Ovary (tissue), 9 donors: ENCODE measurements around the gene TSC22D2. TPM values are rescaled to one million over a fixed set of nuclear protein-coding genes. Genes with fewer than 3 reads are reported as not detected.

ENCODE experiments used
- DNase-seq, 5 donors: peaks; one replicate each; pipeline ENCODE4 v3.0.0-alpha.2; 2019 to 2020
- H3K27ac ChIP-seq, 2 donors: fragments of 200-600 bp; one replicate each; pipeline versions ENCODE4 v1.5.1 to v1.8.0; 2019 to 2022
- H3K27me3 ChIP-seq: fragments of 200-600 bp; one replicate; pipeline ENCODE4 v1.8.0; 2022
- H3K36me3 ChIP-seq: fragments of 200-600 bp; sonication (generic); one replicate; pipeline ENCODE4 v1.5.1; 2019
- H3K4me1 ChIP-seq: one replicate; pipeline ENCODE4 v1.8.1; 2013; ENCODE audit warnings: mild to moderate bottlenecking, moderate library complexity; ENCODE audit not compliant: insufficient read depth
- H3K4me3 ChIP-seq: fragments of 200-600 bp; sonication (generic); one replicate; pipeline ENCODE4 v1.5.1; 2017
- H3K9me3 ChIP-seq, 2 donors: fragments of 200-600 bp in 1 of 2; sonication (generic) in 1 of 2; one replicate each; pipeline versions ENCODE4 v1.5.1 to v1.8.1; 2013 to 2019; ENCODE audit warnings: mild to moderate bottlenecking in 1 of 2, moderate library complexity in 1 of 2
- EP300 ChIP-seq: sonication (generic); formaldehyde crosslinking; IDR thresholded peaks from one replicate; pipeline ENCODE4 v1.6.1; 2017; ENCODE audit warnings: antibody characterized with exemption
- POLR2A ChIP-seq: fragments of 450-650 bp; IDR thresholded peaks from one replicate; pipeline ENCODE4 v1.6.1; 2017; ENCODE audit warnings: antibody characterized with exemption, mild to moderate bottlenecking, moderate library complexity
- WGBS, 3 donors: extraction: QIAGEN DNeasy Blood & Tissue Kit in 1 of 3; methylation state at CpG; one replicate each; pipeline versions ENCODE4 v1.1.5 to v1.1.7; 2013 to 2017; 5-methylcytosine and 5-hydroxymethylcytosine counted together
- intact Hi-C, 4 donors: fragments of 100-400 bp; cut with DNase I; formaldehyde crosslinking; loops; one replicate each; pipeline versions ENCODE4 v1.11.0 to v1.15.1; 2022 to 2023
- polyA plus RNA-seq, 2 donors: library from polyadenylated mRNA; stranded (reverse); fragments of 200-250 nt in 1 of 2; fragments of 350-450 nt in 1 of 2; fragmentation: Illumina TruSeq in 1 of 2; extraction: RNeasy Lipid Tissue Mini Kit (QIAGEN cat#74804) in 1 of 2; gene quantifications; one replicate each; pipeline ENCODE4 v1.2.3, GENCODE V29; 2013 to 2014
- total RNA-seq, 7 donors: library from RNA; depleted of rRNA in 2 of 7; stranded (reverse); fragments of >200 nt in 2 of 7; fragmentation: NEBNext Ultra II Directional in 3 of 7; extraction: Animal tissue kit (Norgen Biotek cat#: 25700) in 3 of 7; gene quantifications; one replicate each; pipeline versions ENCODE4 v1.1.0 to v1.2.4, GENCODE V29; 2016 to 2023
- TF ChIP-seq, protein P1 (sequence below), 3 donors: fragments of 450-650 bp in 2 of 3; fragments of 200-600 bp in 1 of 3; IDR thresholded peaks; one replicate each; pipeline versions ENCODE4 v1.5.1 to v1.8.0; 2016 to 2022; ENCODE audit warnings: antibody characterized with exemption in 3 of 3, mild to moderate bottlenecking in 1 of 3
- donor health status: DM: no; HTN: no; CAD: no; lungs with moderate emphysema.
- donor health status: DM: no; HTN: no; CAD: no.
- donor health status: Bipolar disorder and iron deficiency.
- donor health status: DM: yes; HTN: yes; CAD: no.
- donor health status: DM: no; HTN: no; CAD: no.
- donor health status: DM: yes; HTN: yes; CAD: no.

TSC22D2 gene
- total and polyA plus RNA-seq, 9 donors, result 11.2 to 33.4 (median 23.1) TPM

DNA sequence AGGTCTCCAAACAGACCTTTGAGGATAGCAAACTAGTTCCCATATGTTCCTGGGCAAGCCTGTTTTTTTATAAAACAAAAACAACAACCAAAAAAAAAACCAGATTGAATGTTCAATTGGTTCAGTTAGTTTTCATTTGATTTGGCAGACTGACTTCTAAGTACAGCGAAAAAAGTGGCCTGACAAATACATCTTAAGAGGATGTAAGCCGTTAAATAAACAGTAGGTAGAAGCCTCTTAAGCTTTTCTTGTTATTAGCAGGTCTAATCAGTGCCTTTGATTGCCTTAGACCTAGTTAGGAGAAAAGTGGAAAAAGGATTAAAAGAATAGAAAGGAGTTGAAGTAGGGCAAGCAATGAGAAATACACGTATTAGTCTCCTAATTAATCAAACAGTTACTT is 13.2 kb downstream of the TSC22D2 start:
- 80 to 92% (median 83%) methylated on average over 3 of the region's 3 CpGs for WGBS, 3 donors
- TF ChIP-seq EP300, result no peak
- TF ChIP-seq POLR2A, result no peak
- TF ChIP-seq, protein P1, sequence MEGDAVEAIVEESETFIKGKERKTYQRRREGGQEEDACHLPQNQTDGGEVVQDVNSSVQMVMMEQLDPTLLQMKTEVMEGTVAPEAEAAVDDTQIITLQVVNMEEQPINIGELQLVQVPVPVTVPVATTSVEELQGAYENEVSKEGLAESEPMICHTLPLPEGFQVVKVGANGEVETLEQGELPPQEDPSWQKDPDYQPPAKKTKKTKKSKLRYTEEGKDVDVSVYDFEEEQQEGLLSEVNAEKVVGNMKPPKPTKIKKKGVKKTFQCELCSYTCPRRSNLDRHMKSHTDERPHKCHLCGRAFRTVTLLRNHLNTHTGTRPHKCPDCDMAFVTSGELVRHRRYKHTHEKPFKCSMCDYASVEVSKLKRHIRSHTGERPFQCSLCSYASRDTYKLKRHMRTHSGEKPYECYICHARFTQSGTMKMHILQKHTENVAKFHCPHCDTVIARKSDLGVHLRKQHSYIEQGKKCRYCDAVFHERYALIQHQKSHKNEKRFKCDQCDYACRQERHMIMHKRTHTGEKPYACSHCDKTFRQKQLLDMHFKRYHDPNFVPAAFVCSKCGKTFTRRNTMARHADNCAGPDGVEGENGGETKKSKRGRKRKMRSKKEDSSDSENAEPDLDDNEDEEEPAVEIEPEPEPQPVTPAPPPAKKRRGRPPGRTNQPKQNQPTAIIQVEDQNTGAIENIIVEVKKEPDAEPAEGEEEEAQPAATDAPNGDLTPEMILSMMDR (IDR thresholded peaks at IDR 0.05), result no peak
- no peak overlapping the region for H3K4me3 ChIP-seq
- H3K9me3 ChIP-seq, result no peaks in the 10 kb centered on the region
- DNase-seq, result no peak
- no peaks in the 10 kb centered on the region for H3K36me3 ChIP-seq
- no peak overlapping the region for H3K27ac ChIP-seq
- intact Hi-C loops, result no loop called here
- no peaks in the 10 kb centered on the region for H3K27me3 ChIP-seq
- peaks cover 3% of the 10 kb centered on the region for H3K4me1 ChIP-seq

DNA sequence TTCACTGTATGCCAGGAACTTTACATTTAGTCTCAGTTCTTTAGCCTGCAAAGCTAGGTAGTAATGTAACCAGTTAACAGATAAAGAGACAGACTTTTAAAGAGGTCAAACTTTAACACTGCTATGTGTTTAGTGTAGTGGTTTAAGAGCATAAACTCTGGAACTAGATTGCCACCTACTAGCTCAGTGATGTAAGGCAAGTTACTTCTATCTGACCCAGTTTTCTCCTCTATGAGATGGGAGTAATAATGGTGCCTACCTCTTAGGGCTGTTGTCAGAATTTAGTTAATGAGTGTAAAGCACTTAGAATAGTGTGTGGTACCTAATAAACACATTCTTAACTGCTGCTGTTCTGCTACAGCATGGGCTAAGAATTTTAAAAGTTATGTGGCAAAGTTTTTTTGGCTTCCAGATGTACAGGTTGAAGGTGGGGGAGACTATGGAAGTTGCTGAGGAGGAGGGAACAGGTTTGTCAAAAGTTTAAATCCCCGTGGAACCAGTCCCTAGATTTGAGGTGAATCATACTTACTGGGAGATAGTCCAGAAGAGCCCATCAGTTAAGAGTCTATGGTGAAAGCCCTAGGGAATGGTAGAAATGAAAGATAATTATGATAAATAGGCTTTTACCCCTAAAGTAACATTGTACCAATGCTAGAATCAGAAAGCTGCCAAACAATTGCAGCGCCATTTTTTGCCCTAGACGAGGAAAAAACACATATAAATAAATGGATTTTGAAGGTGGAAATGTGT is 13.9 kb downstream of the TSC22D2 start:
- Histone ChIP-seq H3K27ac (no peak overlapping the region), H3K36me3 (no peaks in the 10 kb centered on the region), H3K4me1 (peaks cover 3% of the 10 kb centered on the region), H3K4me3 (no peak overlapping the region), H3K27me3 (no peaks in the 10 kb centered on the region), H3K9me3 (no peaks in the 10 kb centered on the region)
- 71 to 79% (median 72%) methylated on average over 3 of the region's 3 CpGs for WGBS, 3 donors
- TF ChIP-seq POLR2A, result no peak
- no peak for TF ChIP-seq EP300
- TF ChIP-seq, protein P1 (IDR thresholded peaks at IDR 0.05), result no peak
- no peak for DNase-seq
- intact Hi-C loops, result no loop called here

DNA sequence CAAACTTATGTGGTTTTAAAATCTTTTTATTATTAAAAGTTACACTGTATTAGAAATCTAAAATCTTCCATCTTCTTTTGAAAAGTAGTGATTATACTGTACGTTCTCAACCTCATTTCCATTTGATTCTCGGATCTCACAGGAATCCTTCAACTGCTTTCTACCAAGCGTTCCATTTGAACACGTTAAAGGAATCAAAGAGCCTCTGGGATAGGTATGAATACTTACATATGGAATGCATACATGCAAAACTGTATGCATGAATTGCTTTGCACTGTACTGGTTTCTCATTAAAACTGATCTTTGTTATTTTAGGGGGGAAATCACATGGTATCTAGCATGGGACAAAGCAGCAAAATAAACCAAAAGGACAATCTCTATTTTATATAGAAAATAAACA is 14.8 kb downstream of the TSC22D2 start:
- no peak overlapping the region for H3K4me3 ChIP-seq
- TF ChIP-seq, protein P1 (IDR thresholded peaks at IDR 0.05), result no peak
- TF ChIP-seq EP300, result no peak
- TF ChIP-seq POLR2A, result no peak
- WGBS, 3 donors, result 83 to 88% (median 83%) methylated on average over 4 of the region's 4 CpGs

DNA sequence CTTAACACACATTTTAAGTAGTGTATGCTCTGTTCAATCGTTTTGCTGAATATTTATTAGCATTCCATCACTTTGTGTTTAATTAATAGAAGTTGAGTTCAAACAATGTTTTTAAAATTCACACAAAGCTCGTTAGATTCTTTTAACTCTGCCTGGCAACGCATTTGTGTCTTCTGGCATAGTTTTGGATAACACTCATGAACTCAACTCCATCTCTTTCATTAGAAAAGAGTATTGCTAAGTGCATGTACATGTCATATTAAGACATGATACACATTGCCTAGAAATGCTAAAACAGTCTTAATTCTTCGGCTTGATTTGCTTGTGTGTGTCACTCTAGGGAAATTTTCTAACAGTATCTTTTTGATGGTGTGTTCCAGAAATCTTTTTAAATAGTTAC is 15.7 kb downstream of the TSC22D2 start:
- DNase-seq, result no peak
- Histone ChIP-seq H3K9me3 (no peaks in the 10 kb centered on the region), H3K27ac (no peak overlapping the region), H3K27me3 (no peaks in the 10 kb centered on the region), H3K4me1 (peaks cover 1% of the 10 kb centered on the region), H3K36me3 (no peaks in the 10 kb centered on the region), H3K4me3 (no peak overlapping the region)
- WGBS, 3 donors, result 8 to 12% (median 10%) methylated on average over 4 of the region's 4 CpGs
- TF ChIP-seq POLR2A, result no peak
- no peak for TF ChIP-seq EP300
- TF ChIP-seq, protein P1 (IDR thresholded peaks at IDR 0.05), result no peak
- intact Hi-C loops, result no loop called here

More for the DNA sequence above, 14.8 kb downstream of the TSC22D2 start:
- DNase-seq, result no peak
- peaks cover 3% of the 10 kb centered on the region for H3K4me1 ChIP-seq
- H3K36me3 ChIP-seq, result no peaks in the 10 kb centered on the region
- no peaks in the 10 kb centered on the region for H3K27me3 ChIP-seq
- no peak overlapping the region for H3K27ac ChIP-seq
- H3K9me3 ChIP-seq, result no peaks in the 10 kb centered on the region
- intact Hi-C loops, result no loop called here
